Activated CD4-positive, CD25-positive, alpha-beta regulatory T cell treated with anti-CD3 and anti-CD28 coated beads, Interleukin-2, amount 50 U/mL, for 16 hours (primary cell): Measurements from ENCODE around the gene SMYD5.
A peak's percentile ranks its signal among the peaks of the same experiment; 100 is the strongest.
"Not testable (repeated sequence)": the region's sequence is repeated elsewhere in the genome, so short reads cannot be mapped to it uniquely, and the experiment has no call there.

ENCODE experiments used
- DNase-seq: peaks from one replicate; pipeline ENCODE4 v3.0.0-alpha.2; 2020; ENCODE audit warnings: low read depth, low spot score

The SMYD5 gene

DNA sequence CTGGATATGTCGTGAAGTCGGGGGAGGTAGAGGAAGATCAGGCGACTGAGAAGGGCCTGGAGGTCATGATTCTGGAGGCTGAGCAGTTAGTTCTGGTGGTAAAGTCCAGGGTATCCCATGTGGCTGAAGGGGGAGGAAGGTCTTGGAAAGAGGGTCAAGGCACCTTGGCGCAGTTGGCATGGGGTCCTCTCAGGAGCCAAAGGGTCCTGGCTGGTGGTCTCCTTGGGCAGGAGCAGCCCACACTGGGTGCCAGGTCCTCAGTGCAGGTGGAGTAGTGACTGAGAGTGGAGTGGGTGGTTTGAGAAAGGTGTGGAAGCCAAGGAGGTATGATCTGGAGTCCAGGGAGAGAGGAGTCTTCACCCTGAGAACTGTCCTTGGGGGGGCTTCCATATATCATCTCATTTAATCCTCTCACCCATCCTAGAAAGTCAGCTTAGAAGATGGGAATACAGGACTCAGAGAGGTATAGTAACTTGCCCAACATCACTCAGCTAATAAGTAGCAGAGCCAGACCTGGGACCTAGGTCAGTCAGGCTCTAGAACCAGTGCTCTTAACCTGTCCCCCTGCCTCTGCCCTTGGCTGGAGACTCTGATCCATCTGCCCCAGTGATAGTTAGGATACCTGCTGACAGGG lies 45.8 kb downstream of the SMYD5 start:
- no peak for DNase-seq

DNA sequence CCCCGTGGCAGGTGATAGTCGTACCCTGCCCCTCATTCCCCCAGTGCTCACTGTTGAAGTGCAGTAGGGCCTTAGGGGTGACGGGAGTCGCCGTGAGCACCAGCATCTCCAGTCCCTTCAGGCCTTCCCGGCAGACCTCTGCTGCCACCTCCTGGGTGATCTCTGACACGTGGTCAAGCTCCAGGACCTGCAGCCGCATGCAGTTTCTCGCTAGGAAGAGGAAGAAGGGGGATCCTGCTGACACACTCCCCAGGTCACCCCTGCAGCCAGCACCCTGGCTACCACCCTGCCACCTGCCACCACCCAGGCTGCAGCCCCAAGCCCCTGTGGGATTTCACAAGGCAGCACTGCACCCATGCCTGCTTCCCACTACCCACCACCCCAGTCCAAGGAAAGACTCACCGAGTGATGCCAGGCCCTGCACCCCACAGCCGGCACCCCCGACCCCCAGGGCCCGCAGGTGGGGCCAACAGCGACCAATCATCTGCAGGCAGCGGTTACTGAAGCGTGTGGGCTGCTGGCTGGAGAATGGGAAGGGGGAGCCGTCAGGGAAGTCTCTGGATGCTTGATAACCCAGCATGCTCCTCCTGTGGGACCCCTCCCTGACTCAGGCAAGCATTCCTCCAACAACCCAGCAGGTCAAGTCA lies 46.4 kb downstream of the SMYD5 start:
- no peak for DNase-seq

DNA sequence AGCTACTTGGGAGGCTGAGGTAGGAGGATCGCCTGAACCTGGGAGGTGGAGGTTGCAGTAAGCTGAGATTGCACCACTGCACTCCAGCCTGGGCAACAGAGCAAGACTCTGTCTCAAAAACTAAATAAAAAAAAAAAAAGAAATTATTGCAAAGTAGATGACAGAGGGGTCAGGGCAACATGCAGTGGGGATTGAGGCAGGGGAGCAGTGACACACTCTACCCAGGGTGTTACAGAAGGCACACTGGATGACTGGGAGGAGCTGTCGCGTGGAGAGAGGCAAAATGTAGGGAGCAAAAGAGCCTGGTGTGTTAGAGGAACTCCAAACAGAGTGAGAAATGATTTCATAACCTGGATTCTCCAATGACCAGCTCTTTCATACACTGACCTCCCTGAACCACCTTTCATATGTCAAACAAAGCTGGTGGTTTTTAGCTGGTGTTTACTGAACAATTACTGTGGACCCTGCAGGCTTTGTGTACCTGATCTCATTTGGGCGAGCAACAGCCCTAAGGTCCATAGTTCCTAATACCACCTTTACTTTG lies 48.1 kb downstream of the SMYD5 start:
- no peak for DNase-seq

DNA sequence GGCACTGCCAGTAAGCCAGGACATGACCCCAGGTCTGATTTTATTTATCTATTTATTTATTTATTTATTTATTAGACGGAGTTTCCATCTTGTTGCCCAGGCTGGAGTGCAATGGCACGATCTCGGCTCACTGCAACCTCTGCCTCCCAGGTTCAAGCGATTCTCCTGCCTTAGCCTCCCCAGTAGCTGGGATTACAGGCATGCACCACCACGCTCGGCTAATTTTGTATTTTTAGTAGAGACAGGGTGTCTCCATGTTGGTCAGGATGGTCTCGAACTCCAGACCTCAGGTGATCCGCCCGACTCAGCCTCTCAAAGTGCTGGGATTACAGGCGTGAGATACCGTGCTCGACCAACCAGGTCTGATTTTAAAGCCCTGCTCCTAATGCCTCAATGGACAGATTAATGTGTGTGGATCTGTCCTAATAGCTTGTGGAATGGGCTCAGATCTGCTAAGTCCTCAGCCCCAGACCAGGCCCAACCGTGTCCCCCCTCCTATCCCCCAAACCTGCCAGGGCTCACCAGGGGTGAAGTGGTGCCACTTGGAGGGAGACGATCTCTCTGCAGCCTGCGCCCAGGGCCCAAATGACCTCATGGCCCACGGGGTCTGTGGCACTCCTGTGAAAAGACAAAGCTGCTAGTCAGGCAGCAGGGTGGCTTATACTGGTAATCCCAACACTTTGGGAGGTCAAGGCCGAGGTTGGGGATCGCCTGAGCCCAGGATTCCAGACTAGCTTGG lies 48.8 kb downstream of the SMYD5 start:
- DNase-seq, result not testable (repeated sequence)

DNA sequence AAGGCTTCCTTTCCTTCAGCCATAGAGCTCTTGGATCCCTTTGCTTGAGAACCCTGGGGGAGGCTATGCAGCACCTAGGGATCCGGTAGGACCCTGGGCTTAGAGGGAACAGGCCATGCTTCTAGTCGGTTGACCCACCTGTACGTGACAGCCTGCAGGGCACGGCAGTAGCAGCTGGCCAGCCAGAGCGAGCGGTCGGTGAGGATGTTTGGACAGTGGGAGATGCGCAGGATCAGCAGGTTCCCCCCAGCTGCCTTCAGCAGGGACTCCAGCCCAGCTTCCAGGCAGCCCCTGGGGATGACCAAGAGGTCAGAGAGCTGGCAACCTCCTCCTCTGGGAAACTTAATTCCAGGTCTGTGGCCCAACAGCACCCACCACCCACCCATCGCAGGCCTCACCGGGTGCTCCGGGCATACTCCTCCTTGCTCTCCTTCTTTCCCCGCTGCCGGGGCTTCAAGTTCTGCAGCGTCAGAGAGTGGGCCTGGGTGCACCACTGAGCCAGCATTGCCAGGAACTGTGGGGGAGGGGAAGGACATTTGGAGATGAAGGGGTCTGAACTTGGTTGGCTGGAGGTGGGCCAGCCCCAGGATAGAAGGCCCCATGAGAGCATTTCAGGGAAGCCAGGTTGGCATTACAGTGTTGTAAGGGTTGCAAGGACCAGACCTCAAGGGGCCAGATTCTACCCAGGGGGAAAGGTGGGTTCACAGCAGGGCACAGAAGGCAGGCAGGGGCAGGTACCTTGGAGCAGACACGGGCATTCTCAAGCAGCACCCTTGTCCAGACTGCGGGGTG lies 49.7 kb downstream of the SMYD5 start:
- DNase-seq, result no peak

DNA sequence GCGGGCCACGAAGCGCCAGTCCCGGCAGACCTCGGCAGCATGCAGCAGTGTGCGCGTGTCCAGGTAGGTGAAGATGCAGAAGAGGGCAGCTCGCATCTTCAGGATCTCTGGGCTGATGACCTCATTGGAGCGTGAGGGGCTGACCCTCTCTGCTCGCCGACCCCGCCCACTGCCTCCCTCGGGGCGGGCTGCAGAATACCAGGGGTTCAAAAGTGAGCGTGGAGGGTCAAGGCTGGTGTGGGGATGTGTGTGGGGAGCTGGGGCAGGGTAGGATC lies 50.2 kb downstream of the SMYD5 start:
- no peak for DNase-seq

DNA sequence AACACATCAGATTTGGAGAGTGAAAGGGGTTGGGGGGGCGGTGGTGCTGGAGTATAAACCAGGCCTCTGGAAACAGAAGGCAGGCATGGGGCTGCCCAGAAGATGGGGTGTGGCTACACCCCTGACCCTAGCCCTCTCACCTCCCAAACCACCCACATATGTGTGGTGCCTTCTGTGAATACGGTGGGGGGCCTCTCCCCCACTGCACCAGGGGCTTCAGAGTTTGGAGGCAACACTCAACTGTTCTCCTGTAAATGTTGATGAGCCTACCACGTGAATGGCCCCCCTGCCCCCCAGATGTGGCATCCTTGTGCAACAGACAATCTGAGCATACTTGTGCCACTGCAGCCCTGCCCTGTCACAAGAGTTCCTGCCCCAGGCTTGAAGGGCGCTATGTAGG lies 50.7 kb downstream of the SMYD5 start:
- DNase-seq, result no peak

DNA sequence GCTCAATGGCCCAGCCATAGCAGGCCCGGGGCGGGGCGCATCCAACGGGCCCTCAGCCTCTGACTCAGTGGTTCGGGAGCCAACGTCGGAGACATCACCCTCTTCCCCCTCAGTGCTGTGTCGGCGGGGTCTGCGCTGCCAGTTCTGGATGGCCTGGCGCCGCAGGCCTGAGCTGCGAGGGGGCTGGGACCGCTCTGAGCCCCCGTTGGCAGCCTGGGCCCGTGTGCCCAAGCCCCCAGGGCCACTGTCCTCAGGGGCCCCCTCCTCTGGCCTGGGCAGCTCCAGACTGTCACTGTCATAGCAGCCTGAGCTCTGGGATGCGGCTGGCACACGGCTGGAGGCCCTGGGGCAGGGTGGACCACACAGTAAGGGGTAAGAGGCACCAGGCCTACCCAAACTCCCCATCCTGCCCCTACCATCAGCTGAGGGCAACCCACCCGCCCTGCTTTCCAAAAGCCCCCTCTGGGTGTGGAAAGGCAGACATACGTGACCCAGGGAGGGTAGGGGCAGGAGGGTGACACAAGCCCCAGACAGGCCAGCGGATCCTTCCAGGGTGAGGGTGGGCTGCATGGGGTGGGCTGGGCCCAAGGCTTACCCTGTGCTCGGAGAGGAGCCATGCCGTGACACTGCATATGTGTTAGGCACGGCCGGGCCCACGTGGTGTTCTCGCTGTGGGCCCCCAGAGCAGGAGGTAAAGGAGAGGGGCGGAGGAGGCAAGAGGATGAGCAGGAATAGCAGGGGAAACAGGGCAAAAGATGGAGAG lies 51.4 kb downstream of the SMYD5 start:
- DNase-seq, result no peak

DNA sequence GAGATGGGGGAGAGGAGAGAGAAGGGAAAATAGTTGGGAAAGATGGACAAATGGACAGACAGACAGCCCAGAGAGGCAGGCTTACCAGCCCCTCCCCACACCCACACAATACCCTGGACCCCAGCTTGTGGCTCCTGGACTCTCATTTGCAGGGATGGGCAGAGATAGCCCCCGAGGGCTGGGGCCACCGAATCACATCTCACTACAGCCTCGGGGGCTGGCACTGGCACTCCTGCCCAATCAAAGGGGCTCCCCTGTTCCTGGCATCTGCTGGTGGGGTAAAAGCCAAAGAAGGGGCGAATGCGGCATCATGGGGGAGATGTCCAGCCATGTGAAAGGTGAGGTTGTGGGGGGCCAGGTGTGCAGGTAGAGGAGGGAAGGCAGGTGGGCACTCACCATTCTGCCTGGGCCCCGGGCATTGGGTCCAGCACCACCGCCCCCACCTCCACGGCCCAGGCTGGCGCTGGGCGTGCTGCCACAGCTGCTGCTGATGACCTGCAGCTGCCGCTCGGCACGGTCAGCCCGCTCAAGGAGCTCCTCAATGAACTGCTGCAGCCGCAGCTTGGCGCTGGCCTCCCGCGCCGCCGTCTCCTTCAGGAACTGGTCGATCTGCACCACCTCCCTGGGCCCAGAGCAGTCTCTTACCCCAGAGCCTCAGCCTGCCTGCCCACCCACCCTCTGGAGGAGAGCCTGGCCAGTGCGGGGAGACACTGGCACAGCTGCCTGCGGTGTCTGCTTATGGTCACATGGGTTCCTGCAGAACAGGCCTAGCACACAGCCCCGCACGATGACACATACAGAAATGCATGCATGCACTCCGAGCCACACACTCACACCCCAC lies 52.2 kb downstream of the SMYD5 start:
- DNase-seq, result no peak

DNA sequence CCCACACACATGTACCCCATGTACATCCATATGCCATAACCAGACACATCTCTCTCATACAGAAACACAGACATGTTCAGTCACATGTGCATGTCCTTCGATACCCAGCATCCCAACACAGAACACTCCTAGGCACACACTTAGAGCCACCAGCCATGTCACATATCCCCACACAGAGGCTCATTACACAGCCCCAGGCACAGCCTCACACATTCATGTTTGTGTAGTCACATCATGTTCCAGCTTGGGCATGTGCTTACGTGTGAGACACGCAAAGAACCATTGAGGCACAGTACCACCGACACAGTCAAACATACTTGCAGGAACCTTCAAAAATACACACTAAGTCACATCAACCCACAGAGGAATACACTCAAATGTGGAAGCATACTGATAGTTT lies 53.0 kb downstream of the SMYD5 start:
- no peak for DNase-seq

DNA sequence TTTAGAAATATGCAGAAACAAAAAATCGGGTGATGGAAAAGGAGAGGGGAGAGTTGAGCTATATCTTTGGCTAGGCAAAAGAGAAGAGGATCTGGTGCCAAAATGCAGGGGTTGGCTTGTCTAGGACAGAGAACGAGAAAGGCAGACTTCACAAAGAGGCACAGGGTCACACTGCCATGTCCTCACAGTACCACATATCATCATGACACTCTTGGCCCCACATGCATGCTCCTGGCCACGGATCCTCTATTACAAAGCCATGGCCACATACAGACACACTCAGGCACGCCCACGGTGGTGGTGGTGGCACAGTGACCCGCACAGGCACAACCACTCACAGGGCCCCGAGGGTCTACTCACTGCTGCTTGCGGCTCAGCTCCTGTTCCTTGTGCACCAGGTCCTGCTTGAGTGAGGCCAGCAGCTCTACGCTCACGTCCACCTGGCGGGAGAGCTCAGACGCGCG lies 54.4 kb downstream of the SMYD5 start:
- DNase-seq, result no peak

DNA sequence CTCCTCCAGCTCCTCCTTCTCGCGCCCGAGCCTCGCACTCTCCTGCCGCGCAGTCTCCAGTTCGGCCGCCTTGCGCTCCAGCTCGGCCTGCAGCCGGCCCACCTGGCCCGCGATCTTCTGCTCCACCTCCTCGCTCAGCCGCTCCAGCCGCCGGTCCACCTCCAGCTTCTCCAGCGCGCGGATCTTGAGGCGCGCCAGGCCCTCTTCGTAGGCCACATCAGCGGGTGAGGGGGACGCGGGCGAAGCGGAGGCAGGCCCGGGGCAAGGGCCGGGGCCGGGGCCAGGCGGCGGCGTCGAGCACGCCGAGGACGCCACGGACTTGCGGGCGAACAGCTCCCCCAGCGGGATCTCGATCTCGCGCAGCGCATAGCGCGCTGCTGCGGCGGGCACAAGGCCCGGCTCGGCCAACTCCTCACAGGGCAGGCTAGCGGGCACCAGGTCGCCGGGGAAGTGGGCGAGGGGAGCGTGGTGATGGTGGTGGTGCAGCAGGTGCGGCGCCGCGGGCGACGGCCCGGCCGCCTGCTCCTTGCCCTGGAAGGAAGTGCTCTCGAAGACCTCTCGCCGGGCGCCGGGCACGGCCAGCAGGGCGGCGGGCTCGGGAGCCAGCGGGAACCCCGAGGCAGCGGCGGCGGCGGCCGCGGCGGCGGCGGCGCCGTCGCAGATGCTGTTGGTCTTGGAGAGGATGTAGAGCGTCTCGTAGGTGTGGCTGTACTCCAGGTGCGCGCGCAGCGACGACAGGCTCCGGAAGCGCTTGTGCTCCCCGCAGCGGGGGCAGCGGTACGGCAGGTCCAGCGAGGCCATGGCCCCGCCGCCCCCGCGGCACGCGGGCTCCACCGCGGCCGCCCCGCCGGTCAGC lies 55.0 kb downstream of the SMYD5 start:
- peak; percentile 51 for DNase-seq

DNA sequence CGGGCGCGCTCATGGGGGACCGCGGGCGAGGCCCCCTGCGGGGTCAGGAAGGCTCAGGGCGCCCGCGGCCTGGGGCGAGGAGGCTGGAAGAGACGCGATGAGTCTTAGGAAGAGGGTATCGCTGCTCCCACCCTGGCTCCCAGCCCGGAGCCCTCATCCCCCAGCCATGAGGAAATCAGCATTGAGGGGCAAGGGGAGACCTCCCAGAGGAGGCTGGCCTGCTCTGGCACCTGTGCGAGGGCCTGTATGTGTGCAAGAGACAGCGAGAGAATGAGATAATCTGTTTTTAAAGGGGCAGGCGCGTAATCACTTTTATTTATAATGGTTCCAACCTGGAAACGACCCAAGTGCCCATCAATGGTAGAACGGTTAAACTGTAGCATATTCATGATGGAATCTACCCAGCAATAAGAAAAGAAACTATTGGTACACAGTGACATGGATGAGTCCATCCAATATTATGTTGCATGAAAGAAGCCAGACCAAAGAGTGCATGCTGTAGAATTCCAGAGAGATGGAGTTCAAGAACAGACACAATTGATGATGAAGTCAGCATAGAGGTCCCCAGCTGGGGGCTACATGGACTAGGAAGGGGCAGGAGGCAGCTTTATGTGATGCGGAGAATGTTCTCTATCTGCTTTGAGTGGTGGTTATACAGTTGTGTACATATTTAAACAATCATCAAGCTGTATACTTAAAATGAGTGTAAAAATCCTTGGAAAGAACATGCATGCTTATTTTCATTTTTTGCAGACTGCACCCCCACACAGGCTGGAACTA lies 55.8 kb downstream of the SMYD5 start:
- DNase-seq, result no peak

DNA sequence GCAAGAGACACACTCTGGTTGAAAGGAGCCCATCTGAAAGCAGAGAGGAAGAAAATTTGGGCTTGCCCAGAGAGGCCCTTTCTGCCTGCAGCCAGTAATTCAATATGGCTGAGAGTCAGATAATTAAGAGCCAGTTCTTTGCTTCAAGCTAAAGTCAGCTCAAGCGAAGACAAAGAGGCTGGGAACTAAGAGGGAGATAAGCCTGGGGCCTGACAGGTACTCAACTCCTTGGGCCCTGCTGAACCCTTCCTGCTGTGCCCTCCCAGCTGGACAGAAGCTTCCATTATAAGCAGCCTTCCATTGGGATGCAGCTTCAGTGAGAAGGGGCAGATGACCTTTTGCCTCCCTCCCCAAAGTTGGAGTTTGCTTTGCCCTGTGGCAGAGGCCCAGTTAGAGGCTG lies 58.2 kb downstream of the SMYD5 start:
- DNase-seq, result no peak
